Stomach (tissue), 4 donors: ENCODE data around the gene ACVR1C.

Source experiments
- EP300 ChIP-seq: sonication (generic); formaldehyde crosslinking; IDR thresholded peaks from one replicate; pipeline ENCODE4 v1.6.1; 2017; ENCODE audit warnings: antibody characterized with exemption
- POLR2A ChIP-seq, 4 donors: fragments of 450-650 bp; IDR thresholded peaks; one replicate each; pipeline ENCODE4 v1.6.1; 2016; ENCODE audit warnings: antibody characterized with exemption in 4 of 4, control low read depth in 2 of 4, mild to moderate bottlenecking in 1 of 4, moderate library complexity in 1 of 4
- POLR2AphosphoS5 ChIP-seq, 3 donors: sonication (generic); formaldehyde crosslinking; IDR thresholded peaks; one replicate each; pipeline ENCODE4 v1.6.1; 2016; ENCODE audit warnings: antibody characterized with exemption in 3 of 3
- TF ChIP-seq, protein P1 (sequence below), 7 experiments: fragments of 450-650 bp in 4 of 7; fragments of 200-600 bp in 3 of 7; sonication (generic) in 3 of 7; IDR thresholded peaks; one replicate each; pipeline ENCODE4 v1.5.1; 2016 to 2019; ENCODE audit warnings: antibody characterized with exemption in 7 of 7, control low read depth in 2 of 7, mild to moderate bottlenecking in 1 of 7

DNA sequence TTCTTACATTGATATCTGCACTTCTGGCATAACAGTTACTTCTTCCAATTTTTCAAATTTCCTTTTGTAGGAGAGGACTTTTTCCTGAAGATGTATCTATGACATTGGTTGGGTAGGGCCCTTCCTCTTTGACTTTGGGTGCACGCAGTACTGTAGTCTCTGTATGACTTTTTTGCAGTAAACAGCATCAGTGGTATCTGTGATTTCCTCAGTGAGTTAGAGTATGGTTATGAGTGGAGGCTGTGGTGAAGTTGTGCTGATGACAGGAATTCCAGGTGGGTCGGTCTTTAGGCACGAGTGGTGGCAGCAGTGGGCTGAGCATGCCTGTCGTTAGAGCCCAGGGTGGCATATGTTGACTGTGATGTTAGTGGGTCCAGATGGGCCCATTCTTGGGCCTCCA is 17.6 kb downstream of the ACVR1C start:
- TF ChIP-seq POLR2AphosphoS5 (IDR thresholded peaks at IDR 0.05) (no peak), POLR2A (IDR thresholded peaks at IDR 0.05) (no peak), EP300 (no peak)
- TF ChIP-seq, protein P1, sequence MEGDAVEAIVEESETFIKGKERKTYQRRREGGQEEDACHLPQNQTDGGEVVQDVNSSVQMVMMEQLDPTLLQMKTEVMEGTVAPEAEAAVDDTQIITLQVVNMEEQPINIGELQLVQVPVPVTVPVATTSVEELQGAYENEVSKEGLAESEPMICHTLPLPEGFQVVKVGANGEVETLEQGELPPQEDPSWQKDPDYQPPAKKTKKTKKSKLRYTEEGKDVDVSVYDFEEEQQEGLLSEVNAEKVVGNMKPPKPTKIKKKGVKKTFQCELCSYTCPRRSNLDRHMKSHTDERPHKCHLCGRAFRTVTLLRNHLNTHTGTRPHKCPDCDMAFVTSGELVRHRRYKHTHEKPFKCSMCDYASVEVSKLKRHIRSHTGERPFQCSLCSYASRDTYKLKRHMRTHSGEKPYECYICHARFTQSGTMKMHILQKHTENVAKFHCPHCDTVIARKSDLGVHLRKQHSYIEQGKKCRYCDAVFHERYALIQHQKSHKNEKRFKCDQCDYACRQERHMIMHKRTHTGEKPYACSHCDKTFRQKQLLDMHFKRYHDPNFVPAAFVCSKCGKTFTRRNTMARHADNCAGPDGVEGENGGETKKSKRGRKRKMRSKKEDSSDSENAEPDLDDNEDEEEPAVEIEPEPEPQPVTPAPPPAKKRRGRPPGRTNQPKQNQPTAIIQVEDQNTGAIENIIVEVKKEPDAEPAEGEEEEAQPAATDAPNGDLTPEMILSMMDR (IDR thresholded peaks at IDR 0.05): no peak
